Left lung (tissue), 10 donors: ENCODE measurements around the gene HSPA1L. TPM values are rescaled to one million over a fixed set of nuclear protein-coding genes. Genes with fewer than 3 reads are reported as not detected.

Experiments
- ATAC-seq: fragments of 200-7000 bp; cut with Tn5 transposase; one replicate; pipeline ENCODE4 v1.9.1; 2020; ENCODE audit warnings: moderate library complexity
- DNase-seq, 4 donors: peaks; one replicate each; pipeline ENCODE4 v3.0.0-alpha.2; 2013 to 2020
- H3K27ac ChIP-seq, 2 donors: fragments of 200-600 bp; sonication (generic) in 1 of 2; one replicate each; pipeline versions ENCODE4 v1.5.0 to v1.8.0; 2020 to 2021
- H3K27me3 ChIP-seq, 2 donors: fragments of 200-600 bp; sonication (generic) in 1 of 2; one replicate each; pipeline versions ENCODE4 v1.5.0 to v1.8.0; 2020 to 2021
- H3K36me3 ChIP-seq, 2 donors: fragments of 200-600 bp; sonication (generic) in 1 of 2; one replicate each; pipeline versions ENCODE4 v1.5.0 to v1.8.0; 2020 to 2021
- H3K4me1 ChIP-seq, 2 donors: fragments of 200-600 bp; one replicate each; pipeline ENCODE4 v1.8.0; 2021
- H3K4me3 ChIP-seq, 2 donors: fragments of 200-600 bp; sonication (generic) in 1 of 2; one replicate each; pipeline versions ENCODE4 v1.5.0 to v1.8.0; 2020 to 2021; ENCODE audit warnings: mild to moderate bottlenecking in 1 of 2
- H3K9me3 ChIP-seq, 2 donors: fragments of 200-600 bp; sonication (generic) in 1 of 2; one replicate each; pipeline versions ENCODE4 v1.5.0 to v1.8.0; 2020 to 2021
- CTCF ChIP-seq, 2 donors: fragments of 200-600 bp; sonication (generic) in 1 of 2; IDR thresholded peaks; one replicate each; pipeline versions ENCODE4 v1.5.0 to v1.8.0; 2021; ENCODE audit warnings: antibody characterized with exemption in 2 of 2
- intact Hi-C, 2 donors: fragments of 100-400 bp; cut with DNase I; formaldehyde crosslinking; loops; one replicate each; pipeline versions ENCODE4 v1.11.2 to v1.14.2; 2022
- polyA plus RNA-seq, 6 donors: library from polyadenylated mRNA; unstranded; fragments of 120-200 nt; gene quantifications; one replicate each; pipeline ENCODE4 v1.2.1, GENCODE V29; 2013; ENCODE audit not compliant: insufficient read length in 6 of 6
- total RNA-seq, 2 donors: library from RNA; stranded (reverse); fragmentation: NEBNext Ultra II Directional; extraction: Animal tissue kit (Norgen Biotek cat#: 25700); gene quantifications; one replicate each; pipeline ENCODE4 v1.2.1, GENCODE V29; 2021
- donor health status: DM: no; HTN: yes; CAD: no.
- donor health status: DM: no; HTN: no; CAD: no.

HSPA1L gene
- total and polyA plus RNA-seq, 8 donors, result 0.99 to 4.4 (median 3.1) TPM

DNA sequence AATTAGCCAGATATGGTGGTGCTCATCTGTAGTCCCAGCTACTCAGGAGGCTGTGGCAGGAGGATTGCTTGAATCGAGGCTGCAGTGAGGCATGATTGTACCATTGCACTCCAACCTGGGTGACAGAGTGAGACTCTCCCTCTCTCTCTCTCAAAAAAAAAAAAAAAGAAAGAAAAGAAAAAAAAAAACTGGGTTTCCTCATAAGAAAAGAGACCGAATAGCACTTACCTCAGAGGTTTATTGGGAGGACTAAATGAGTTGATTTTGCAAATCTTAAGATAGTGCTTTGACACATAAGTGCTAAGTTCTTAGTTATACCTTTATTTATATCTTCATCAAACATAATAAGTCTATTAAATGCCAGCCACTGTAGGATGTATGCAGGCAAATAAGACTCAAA, 44.2 kb downstream of the HSPA1L start:
- ATAC-seq, result no peak
- H3K27ac ChIP-seq, result no peak overlapping the region

GRCh38 chr6:31769684-31770371, 45.3 kb downstream of the HSPA1L start:
- peak; percentile 86 for ATAC-seq
- H3K9me3 ChIP-seq, result no peaks in the 10 kb centered on the region
- peak in 2 of 4 donors; percentile 84 to 95 for DNase-seq
- peak; percentile 81 to 97 for TF ChIP-seq CTCF (IDR thresholded peaks at IDR 0.05)
- peak overlapping the region in 1 of 2 donors; percentile 77 for H3K27ac ChIP-seq
- peaks cover 0 to 30% of the 10 kb centered on the region in 2 donors for H3K4me1 ChIP-seq
- no peak overlapping the region for H3K4me3 ChIP-seq
- H3K36me3 ChIP-seq, result no peaks in the 10 kb centered on the region
- no peaks in the 10 kb centered on the region for H3K27me3 ChIP-seq
- intact Hi-C loops, result no loop called here

More for the DNA sequence above, 44.2 kb downstream of the HSPA1L start:
- intact Hi-C loops, result no loop called here
- H3K27me3 ChIP-seq, result no peaks in the 10 kb centered on the region
- no peak overlapping the region for H3K4me3 ChIP-seq
- H3K4me1 ChIP-seq, result peaks cover 0 to 31% of the 10 kb centered on the region in 2 donors
- no peak for DNase-seq
- TF ChIP-seq CTCF (IDR thresholded peaks at IDR 0.05), result no peak
- no peaks in the 10 kb centered on the region for H3K9me3 ChIP-seq
- H3K36me3 ChIP-seq, result no peaks in the 10 kb centered on the region

GRCh38 chr6:31768363-31769257, 46.5 kb downstream of the HSPA1L start:
- intact Hi-C loops, result no loop called here
- peak overlapping the region in 1 of 2 donors; percentile 77 for H3K27ac ChIP-seq
- ATAC-seq, result peak; percentile 26

DNA sequence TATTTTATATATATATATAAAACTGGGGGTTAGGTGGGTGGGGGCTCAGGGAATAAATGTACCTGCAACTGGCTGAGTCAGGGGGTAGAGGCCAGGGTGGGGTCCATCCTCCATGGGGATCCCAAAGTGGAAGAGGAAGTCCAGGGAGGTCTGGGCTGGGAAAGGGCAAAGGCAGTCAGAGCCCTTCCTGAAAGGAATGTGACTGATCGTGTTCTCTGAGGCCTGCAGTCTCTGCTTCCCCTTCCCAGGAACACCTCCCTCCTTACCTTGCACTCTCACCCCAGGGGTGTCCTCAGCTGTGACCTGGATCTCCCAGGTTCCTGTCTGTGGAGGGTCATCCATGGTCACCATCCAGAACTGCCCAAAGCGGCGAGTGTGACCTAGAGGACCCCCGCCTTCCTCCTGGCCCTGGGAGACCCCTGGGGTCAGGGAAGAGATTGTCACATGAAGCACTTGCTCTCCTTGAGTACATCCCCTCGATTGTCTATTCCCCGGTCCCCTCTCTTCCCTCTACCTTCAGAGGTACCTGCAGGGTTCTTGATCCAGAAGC, 47.9 kb downstream of the HSPA1L start:
- no peak for TF ChIP-seq CTCF (IDR thresholded peaks at IDR 0.05)
- DNase-seq (peak in 1 of 4 donors; percentile 24), ATAC-seq (no peak)
- H3K4me3 ChIP-seq, result no peak overlapping the region
- peaks cover 0 to 25% of the 10 kb centered on the region in 2 donors for H3K4me1 ChIP-seq
- H3K27ac ChIP-seq, result no peak overlapping the region
- intact Hi-C loops, result no loop called here
- H3K9me3 ChIP-seq, result no peaks in the 10 kb centered on the region
- H3K27me3 ChIP-seq, result no peaks in the 10 kb centered on the region
- no peaks in the 10 kb centered on the region for H3K36me3 ChIP-seq

More at GRCh38 chr6:31768363-31769257, 46.5 kb downstream of the HSPA1L start:
- H3K4me1 ChIP-seq, result peaks cover 0 to 30% of the 10 kb centered on the region in 2 donors
- no peaks in the 10 kb centered on the region for H3K36me3 ChIP-seq
- H3K27me3 ChIP-seq, result no peaks in the 10 kb centered on the region
- H3K4me3 ChIP-seq, result no peak overlapping the region
- no peaks in the 10 kb centered on the region for H3K9me3 ChIP-seq
- TF ChIP-seq CTCF (IDR thresholded peaks at IDR 0.05), result no peak
- DNase-seq, result peak in 1 of 4 donors; percentile 31
